Stomach (tissue), 4 donors: ENCODE results near the gene DNAJB4.

Experiments
- EP300 ChIP-seq: sonication (generic); formaldehyde crosslinking; IDR thresholded peaks from one replicate; pipeline ENCODE4 v1.6.1; 2017; ENCODE audit warnings: antibody characterized with exemption
- POLR2A ChIP-seq, 4 donors: fragments of 450-650 bp; IDR thresholded peaks; one replicate each; pipeline ENCODE4 v1.6.1; 2016; ENCODE audit warnings: antibody characterized with exemption in 4 of 4, control low read depth in 2 of 4, mild to moderate bottlenecking in 1 of 4, moderate library complexity in 1 of 4
- POLR2AphosphoS5 ChIP-seq, 3 donors: sonication (generic); formaldehyde crosslinking; IDR thresholded peaks; one replicate each; pipeline ENCODE4 v1.6.1; 2016; ENCODE audit warnings: antibody characterized with exemption in 3 of 3
- TF ChIP-seq, protein P1 (sequence below), 7 experiments: fragments of 450-650 bp in 4 of 7; fragments of 200-600 bp in 3 of 7; sonication (generic) in 3 of 7; IDR thresholded peaks; one replicate each; pipeline ENCODE4 v1.5.1; 2016 to 2019; ENCODE audit warnings: antibody characterized with exemption in 7 of 7, control low read depth in 2 of 7, mild to moderate bottlenecking in 1 of 7

DNA sequence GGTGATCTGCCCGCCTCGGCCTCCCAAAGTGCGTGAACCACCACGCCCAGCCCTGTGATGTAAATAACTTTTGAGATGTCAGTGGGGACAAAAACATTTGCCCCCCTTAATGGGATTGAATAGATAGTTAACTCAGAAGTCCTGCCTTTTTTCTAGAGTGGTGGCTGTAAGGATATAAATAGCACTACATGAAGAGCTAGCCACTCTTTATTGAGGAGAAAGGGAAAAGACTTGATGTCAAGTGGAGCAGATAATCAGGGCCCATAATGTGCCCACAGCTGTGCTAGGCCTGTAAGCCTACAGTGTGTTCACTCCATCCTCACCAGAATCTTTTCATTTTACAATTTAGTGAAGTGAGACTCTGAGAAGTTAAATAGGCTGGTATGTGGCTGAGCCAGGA is 44.7 kb downstream of the DNAJB4 start:
- TF ChIP-seq, protein P1, sequence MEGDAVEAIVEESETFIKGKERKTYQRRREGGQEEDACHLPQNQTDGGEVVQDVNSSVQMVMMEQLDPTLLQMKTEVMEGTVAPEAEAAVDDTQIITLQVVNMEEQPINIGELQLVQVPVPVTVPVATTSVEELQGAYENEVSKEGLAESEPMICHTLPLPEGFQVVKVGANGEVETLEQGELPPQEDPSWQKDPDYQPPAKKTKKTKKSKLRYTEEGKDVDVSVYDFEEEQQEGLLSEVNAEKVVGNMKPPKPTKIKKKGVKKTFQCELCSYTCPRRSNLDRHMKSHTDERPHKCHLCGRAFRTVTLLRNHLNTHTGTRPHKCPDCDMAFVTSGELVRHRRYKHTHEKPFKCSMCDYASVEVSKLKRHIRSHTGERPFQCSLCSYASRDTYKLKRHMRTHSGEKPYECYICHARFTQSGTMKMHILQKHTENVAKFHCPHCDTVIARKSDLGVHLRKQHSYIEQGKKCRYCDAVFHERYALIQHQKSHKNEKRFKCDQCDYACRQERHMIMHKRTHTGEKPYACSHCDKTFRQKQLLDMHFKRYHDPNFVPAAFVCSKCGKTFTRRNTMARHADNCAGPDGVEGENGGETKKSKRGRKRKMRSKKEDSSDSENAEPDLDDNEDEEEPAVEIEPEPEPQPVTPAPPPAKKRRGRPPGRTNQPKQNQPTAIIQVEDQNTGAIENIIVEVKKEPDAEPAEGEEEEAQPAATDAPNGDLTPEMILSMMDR (IDR thresholded peaks at IDR 0.05), result no peak
- no peak for TF ChIP-seq POLR2A (IDR thresholded peaks at IDR 0.05)
- TF ChIP-seq POLR2AphosphoS5 (IDR thresholded peaks at IDR 0.05), result no peak
- TF ChIP-seq EP300, result no peak
